K562 (cell line): ENCODE results near the gene OXSR1. TPM values are rescaled to one million over a fixed set of nuclear protein-coding genes. Genes with fewer than 3 reads are reported as not detected.

ENCODE experiments used
- ATAC-seq: fragments of 200-7000 bp; cut with Tn5 transposase; 3 replicates; pipeline ENCODE4 v1.9.1; 2020; ENCODE audit warnings: moderate library complexity
- BruUV-seq: library from RNA; stranded (reverse); fragments of 400-500 nt; replicated peaks from 2 replicates; lab custom pipeline; 2021; lab: Mats Ljungman, UMichigan
- CTCF ChIA-PET: fragments of 300-600 bp; formaldehyde crosslinking; extraction: SDS; loops from one replicate; lab custom pipeline; 2021; ENCODE audit warnings: low intra/inter-chr PET ratio; lab: Yijun Ruan, JAX
- POLR2A ChIA-PET: fragments of 300-600, 350-650 bp; sonication (Branson Sonifier 250); formaldehyde crosslinking; extraction: SDS; loops from one replicate; lab custom pipeline; 2021; ENCODE audit warnings: antibody characterized with exemption, inconsistent platforms; lab: Yijun Ruan, JAX
- DNase-seq, 4 experiments: peaks; one replicate each; pipeline versions ENCODE4 v3.0.0 to v3.0.0-alpha.2; 2011 to 2018; ENCODE audit warnings: low spot score in 3 of 4, mixed read lengths in 3 of 4; ENCODE audit errors: extremely low read depth in 1 of 4
- FAIRE-seq: peaks from 2 replicates; lab custom pipeline; 2011; peaks lifted over from hg19 to GRCh38; lab: Jason Lieb, UNC
- H2AFZ ChIP-seq: 2 replicates; pipeline ENCODE4 v1.6.0; 2011; ENCODE audit warnings: low read depth, low read length, control low read depth, inconsistent platforms
- H3K27ac ChIP-seq: fragments of 200-600 bp; 3 replicates; pipeline ENCODE4 v1.8.0; 2011; ENCODE audit warnings: low read depth, mild to moderate bottlenecking, control low read depth, inconsistent platforms, low read length, moderate library complexity, mixed read lengths; ENCODE audit errors: extremely low read depth
- H3K27me3 ChIP-seq, 2 experiments: fragments of 300-600 bp in 1 of 2; 2 replicates in 1 of 2; 3 replicates in 1 of 2; pipeline versions ENCODE4 v1.6.0 to v1.8.0; 2011; ENCODE audit warnings: inconsistent platforms in 2 of 2, low read length in 2 of 2, mild to moderate bottlenecking in 1 of 2, mixed read lengths in 1 of 2, moderate library complexity in 1 of 2; ENCODE audit not compliant: control insufficient read depth in 2 of 2, insufficient read depth in 2 of 2
- H3K36me3 ChIP-seq: fragments of 300-600 bp; 3 replicates; pipeline ENCODE4 v1.8.0; 2011; ENCODE audit warnings: mild to moderate bottlenecking, low read length, inconsistent platforms; ENCODE audit not compliant: control insufficient read depth, insufficient read depth
- H3K4me1 ChIP-seq, 2 experiments: fragments of 200-600 bp in 1 of 2; replicated peaks in 1 of 2; 2 replicates in 1 of 2; 3 replicates in 1 of 2; pipeline versions ENCODE4 v1.5.1 to v1.8.0; 2011; ENCODE audit warnings: inconsistent platforms in 2 of 2, low read length in 2 of 2, mild to moderate bottlenecking in 1 of 2, mixed read lengths in 1 of 2, moderate library complexity in 1 of 2; ENCODE audit not compliant: control insufficient read depth in 2 of 2, insufficient read depth in 2 of 2
- H3K4me2 ChIP-seq: 2 replicates; pipeline ENCODE4 v1.6.1; 2011; ENCODE audit warnings: low read length, control low read depth, inconsistent platforms, mixed read lengths; ENCODE audit not compliant: insufficient read depth
- H3K4me3 ChIP-seq: fragments of 200-600 bp; sonication (generic), shearing (Covaris generic); 2 replicates; pipeline ENCODE4 v1.5.1; 2016; ENCODE audit warnings: control low read depth, inconsistent platforms
- H3K79me2 ChIP-seq: fragments of 200-600 bp; 3 replicates; pipeline ENCODE4 v1.8.0; 2011; ENCODE audit warnings: low read length, inconsistent platforms; ENCODE audit not compliant: control insufficient read depth, insufficient read depth
- H3K9ac ChIP-seq, 2 experiments: 2 replicates each; pipeline versions ENCODE4 v1.6.0 to v1.6.1; 2011; ENCODE audit warnings: low read depth in 2 of 2, low read length in 2 of 2, control low read depth in 1 of 2, inconsistent platforms in 1 of 2, mild to moderate bottlenecking in 1 of 2, mixed read lengths in 1 of 2; ENCODE audit not compliant: insufficient read depth in 1 of 2
- H3K9me1 ChIP-seq: one replicate; pipeline ENCODE4 v1.6.0; 2011; ENCODE audit warnings: inconsistent platforms, mild to moderate bottlenecking, low read length, moderate library complexity; ENCODE audit not compliant: control insufficient read depth, insufficient read depth
- H3K9me3 ChIP-seq: replicated peaks from 2 replicates; pipeline ENCODE4 v1.5.1; 2011; ENCODE audit warnings: low read depth, low read length, inconsistent platforms; ENCODE audit not compliant: control insufficient read depth, insufficient read depth
- H4K20me1 ChIP-seq: replicated peaks from 2 replicates; pipeline ENCODE4 v1.6.1; 2011; ENCODE audit warnings: low read length, inconsistent platforms, mixed read lengths; ENCODE audit not compliant: control insufficient read depth, insufficient read depth
- ARID1B ChIP-seq: fragments of 450-650 bp; IDR thresholded peaks from 2 replicates; pipeline ENCODE4 v1.6.1; 2016; ENCODE audit warnings: antibody characterized with exemption, mild to moderate bottlenecking, inconsistent platforms
- COPS2 ChIP-seq: fragments of 450-650 bp; conservative IDR thresholded peaks from 2 replicates; pipeline ENCODE4 v1.6.1; 2016; ENCODE audit warnings: mild to moderate bottlenecking, moderate library complexity
- HBP1 ChIP-seq: fragments of 450-650 bp; formaldehyde crosslinking; IDR thresholded peaks from 2 replicates; pipeline ENCODE4 v1.4.0; 2022; ENCODE audit warnings: missing genetic modification characterization
- HNRNPH1 ChIP-seq: fragments of 200-400 bp; formaldehyde crosslinking; optimal IDR thresholded peaks from 2 replicates; pipeline ENCODE3; 2017; ENCODE audit warnings: low read depth, mild to moderate bottlenecking, low read length, moderate library complexity
- KDM5B ChIP-seq: fragments of 200-600 bp; sonication (generic); IDR thresholded peaks from 2 replicates; pipeline ENCODE4 v1.6.1; 2012; ENCODE audit warnings: low read depth, mild to moderate bottlenecking, moderate library complexity, low read length, control low read depth, inconsistent platforms; ENCODE audit not compliant: insufficient replicate concordance
- SIX5 ChIP-seq, 2 experiments: IDR thresholded peaks; 2 replicates each; pipeline ENCODE4 v1.6.1; 2011; ENCODE audit warnings: low read length in 2 of 2, borderline replicate concordance in 1 of 2, low read depth in 1 of 2, mild to moderate bottlenecking in 1 of 2, moderate library complexity in 1 of 2; ENCODE audit not compliant: insufficient read depth in 1 of 2
- SP1 ChIP-seq: sonication (generic); formaldehyde crosslinking; IDR thresholded peaks from 2 replicates; pipeline ENCODE4 v1.8.1; 2022; ENCODE audit warnings: mild to moderate bottlenecking, missing genetic modification reagents
- SRSF1 ChIP-seq: fragments of 200-400 bp; formaldehyde crosslinking; IDR thresholded peaks from 2 replicates; pipeline ENCODE4 v1.6.1; 2017; ENCODE audit warnings: mild to moderate bottlenecking, low read depth, low read length, moderate library complexity
- ZBTB43 ChIP-seq: sonication (generic); formaldehyde crosslinking; IDR thresholded peaks from 2 replicates; pipeline ENCODE4 v1.8.0; 2023; ENCODE audit warnings: mild to moderate bottlenecking, missing genetic modification reagents
- ZNF512 ChIP-seq: IDR thresholded peaks from 2 replicates; pipeline ENCODE4 v1.6.1; 2016; ENCODE audit warnings: missing genetic modification characterization, missing compliant biosample characterization
- ZNF76 ChIP-seq: fragments of 250-450 bp; sonication (Bioruptor Pico); IDR thresholded peaks from 2 replicates; pipeline ENCODE4 v1.4.0; 2020; ENCODE audit warnings: mild to moderate bottlenecking, moderate library complexity, borderline replicate concordance
- WGBS: fragments of 100-300 bp; shearing (Covaris generic); methylation state at CpG from one replicate; pipeline ENCODE4 v1.1.6; 2016; ENCODE audit warnings: low coverage, mixed read lengths; ENCODE audit not compliant: insufficient coverage; ENCODE audit errors: missing lambda C conversion rate; 5-methylcytosine and 5-hydroxymethylcytosine counted together
- in situ Hi-C: fragments of 300-500 bp; cut with MboI; formaldehyde crosslinking; loops from 4 replicates; pipeline ENCODE4 v1.15.0; 2018; ENCODE audit warnings: inconsistent platforms, mixed read lengths
- intact Hi-C: fragments of 100-400 bp; cut with micrococcal nuclease; formaldehyde crosslinking; loops from 2 replicates; pipeline ENCODE4 v1.14.2; 2022
- polyA plus RNA-seq, 8 experiments: library from polyadenylated mRNA; depleted of rRNA in 4 of 8; stranded (reverse) in 5 of 8; unstranded in 3 of 8; fragments of >200 nt; fragmentation: Nextera tagmentation in 2 of 8; fragmentation: Illumina TruSeq in 1 of 8; extraction: Ambion mirVana in 2 of 8; extraction: Trizol in 1 of 8; gene quantifications; 2 replicates each; pipeline versions ENCODE4 v1.2.1 to v1.2.3, GENCODE V29; 2011 to 2014; ENCODE audit warnings: inconsistent platforms in 1 of 8, missing spikeins in 1 of 8
- total RNA-seq, 7 experiments: library from RNA; depleted of rRNA in 6 of 7; stranded (reverse); fragments of >200 nt in 6 of 7; fragmentation: Illumina TruSeq in 2 of 7; extraction: Trizol in 2 of 7; gene quantifications; 2 replicates each; pipeline versions ENCODE4 v1.2.1 to v1.2.3, GENCODE V29; 2011 to 2021; ENCODE audit warnings: low replicate concordance in 1 of 7

Gene OXSR1
- total and polyA plus RNA-seq, 9 of the 15 experiments (the other 6 are each of a cell fraction or from before 2014, with no cell fraction given), result 15.7 to 87.6 (median 48.7) TPM

GRCh38 chr3:38136777-38137614 is 28.3 kb upstream of the OXSR1 start, which contains the start of gene ACAA1 (continued):
- TF ChIP-seq ZBTB43 (CRISPR knock-in tag) (0 out of 2 replicates have a peak, but pooled peaks have one; percentile 42), ARID1B (no peak), SRSF1 (no peak)
- TF ChIP-seq, all 486 proteins: peak for 127

GRCh38 chr3:38137615-38138348 is 27.6 kb upstream of the OXSR1 start:
- peaks cover 43% of the 10 kb centered on the region for H3K79me2 ChIP-seq
- in situ Hi-C loops, result loop anchor here (10.0 kb wide), 2 partner anchors 207 to 337 kb away; partner anchors contain the start of gene XYLB
- peak in 2 of 4 experiments; percentile 41 to 45 for DNase-seq
- TF ChIP-seq KDM5B (peak; percentile 5), ZNF512 (tag) (no peak), SP1 (CRISPR knock-in tag) (no peak), SIX5 (IDR thresholded peaks at IDR 0.05; ENCODE audit: borderline replicate concordance in 1 of 2, insufficient read depth in 1 of 2, low read depth in 1 of 2, low read length in 2 of 2) (no peak), HNRNPH1 (no peak), ZNF76 (CRISPR knock-in tag) (peak; percentile 30; the same call in 1 of the 2 replicates), HBP1 (CRISPR knock-in tag) (0 out of 2 replicates have a peak, but pooled peaks have one; percentile 0), COPS2 (no peak)

More at GRCh38 chr3:38137615-38138348, 27.6 kb upstream of the OXSR1 start:
- ChIA-PET CTCF (interaction anchor here (0.6 kb wide), 1 partner anchor 104 kb away, joined by 3 read pairs; no protein-coding TSS in a partner anchor), POLR2A (interaction anchor here (0.7 to 5.0 kb wide), 12 partner anchors 9 to 493 kb away, joined by 3 to 55 read pairs (median 3); partner anchors contain the start of gene OXSR1)
- Histone ChIP-seq H4K20me1 (no peaks in the 10 kb centered on the region), H3K9ac (peak overlapping the region; percentile 79 to 97), H3K4me1 (peaks cover 18 to 33% of the 10 kb centered on the region in 2 experiments; a peak in 4 of 5 replicates), H3K27ac (peak overlapping the region; percentile 83), H3K9me1 (no peaks in the 10 kb centered on the region), H3K36me3 (peaks cover 55% of the 10 kb centered on the region), H3K4me3 (peak overlapping the region; percentile 90), H3K27me3 (no peaks in the 10 kb centered on the region; a peak in 1 of 5 replicates), H3K4me2 (peak overlapping the region; percentile 98), H3K9me3 (no peaks in the 10 kb centered on the region), H2AFZ (peak overlapping the region; percentile 99)
- FAIRE-seq, result no peak
- intact Hi-C loops, result loop anchor here (1.0 to 10.0 kb wide), 6 partner anchors 28 to 517 kb away; partner anchors contain the start of genes OXSR1 and XYLB
- ATAC-seq, result peak; percentile 4
- WGBS, result 10% methylated on average over 22 of the region's 22 CpGs
- TSS peak; percentile 60 for BruUV-seq
